ELF-1 (cell line): ENCODE data around the gene GPR137.

Source experiments
- DNase-seq: peaks from one replicate; pipeline ENCODE4 v3.0.0-alpha.2; 2016; ENCODE audit warnings: low read depth, low spot score

GPR137 gene

DNA sequence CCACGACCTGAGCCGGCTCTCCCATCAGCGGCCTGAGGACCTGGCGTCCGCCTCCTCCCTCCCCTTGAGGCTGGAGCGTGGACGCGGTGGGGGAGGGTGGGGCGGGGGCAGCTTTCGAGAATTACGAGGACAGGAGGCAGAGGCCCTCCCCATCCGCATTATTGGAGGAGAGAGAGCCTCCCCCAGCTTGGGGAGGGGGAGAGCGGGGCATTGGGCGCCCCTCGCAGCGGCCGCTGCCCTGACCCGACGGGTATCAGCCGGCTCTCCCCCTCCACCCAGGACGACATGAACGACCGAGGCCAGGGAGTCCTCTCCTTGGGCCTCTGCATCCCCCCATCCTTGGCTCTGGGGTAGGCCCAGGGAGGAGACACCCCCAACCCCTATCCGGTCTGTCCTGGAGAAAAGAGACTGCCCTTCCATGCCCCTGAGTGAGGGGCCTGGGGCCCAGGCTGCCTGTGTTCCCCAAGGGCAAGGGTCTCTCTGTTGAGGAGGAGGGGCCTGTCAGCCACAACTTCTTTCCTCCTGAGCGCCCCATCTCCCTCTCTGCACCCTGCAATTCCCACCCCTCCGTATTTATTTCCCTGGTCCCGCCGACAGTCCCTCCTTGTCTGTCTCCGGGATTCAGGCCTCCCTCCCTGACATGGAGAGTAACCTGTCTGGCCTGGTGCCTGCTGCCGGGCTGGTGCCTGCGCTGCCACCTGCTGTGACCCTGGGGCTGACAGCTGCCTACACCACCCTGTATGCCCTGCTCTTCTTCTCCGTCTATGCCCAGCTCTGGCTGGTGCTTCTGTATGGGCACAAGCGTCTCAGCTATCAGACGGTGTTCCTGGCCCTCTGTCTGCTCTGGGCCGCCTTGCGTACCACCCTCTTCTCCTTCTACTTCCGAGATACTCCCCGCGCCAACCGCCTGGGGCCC is 495 bp downstream of the GPR137 start:
- no peak for DNase-seq

DNA sequence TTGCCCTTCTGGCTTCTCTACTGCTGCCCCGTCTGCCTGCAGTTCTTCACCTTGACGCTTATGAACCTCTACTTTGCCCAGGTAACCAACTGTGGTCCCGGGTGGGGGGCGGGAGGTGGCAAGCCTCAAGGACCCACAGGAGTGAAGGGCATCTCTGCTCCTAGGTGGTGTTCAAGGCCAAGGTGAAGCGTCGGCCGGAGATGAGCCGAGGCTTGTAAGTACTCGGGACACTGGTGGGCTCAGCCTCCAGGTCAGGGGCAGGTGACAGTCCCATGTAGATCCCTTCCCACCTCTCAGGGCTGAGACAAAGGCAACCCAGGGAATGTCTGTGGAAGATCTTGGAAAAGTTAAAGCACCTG is 1.1 kb downstream of the GPR137 start:
- no peak for DNase-seq

DNA sequence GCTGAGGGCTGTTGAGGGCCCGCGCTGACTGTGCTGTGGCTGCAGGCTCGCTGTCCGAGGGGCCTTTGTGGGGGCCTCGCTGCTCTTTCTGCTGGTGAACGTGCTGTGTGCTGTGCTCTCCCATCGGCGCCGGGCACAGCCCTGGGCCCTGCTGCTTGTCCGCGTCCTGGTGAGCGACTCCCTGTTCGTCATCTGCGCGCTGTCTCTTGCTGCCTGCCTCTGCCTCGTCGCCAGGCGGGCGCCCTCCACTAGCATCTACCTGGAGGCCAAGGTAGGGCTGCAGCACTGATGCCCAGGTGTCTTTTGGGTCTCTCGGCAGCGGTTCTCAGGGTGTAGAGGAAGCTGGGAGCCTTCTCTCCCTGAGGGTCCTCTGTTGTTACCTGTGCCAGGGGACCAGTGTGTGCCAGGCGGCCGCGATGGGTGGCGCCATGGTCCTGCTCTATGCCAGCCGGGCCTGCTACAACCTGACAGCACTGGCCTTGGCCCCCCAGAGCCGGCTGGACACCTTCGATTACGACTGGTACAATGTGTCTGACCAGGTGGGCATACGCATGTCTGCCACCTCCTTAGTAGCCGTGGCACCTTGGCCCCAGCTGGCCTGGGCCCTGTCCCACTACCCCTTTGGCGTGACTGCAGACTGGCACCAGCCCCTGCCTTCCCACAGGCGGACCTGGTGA is 2.2 kb downstream of the GPR137 start:
- no peak for DNase-seq

DNA sequence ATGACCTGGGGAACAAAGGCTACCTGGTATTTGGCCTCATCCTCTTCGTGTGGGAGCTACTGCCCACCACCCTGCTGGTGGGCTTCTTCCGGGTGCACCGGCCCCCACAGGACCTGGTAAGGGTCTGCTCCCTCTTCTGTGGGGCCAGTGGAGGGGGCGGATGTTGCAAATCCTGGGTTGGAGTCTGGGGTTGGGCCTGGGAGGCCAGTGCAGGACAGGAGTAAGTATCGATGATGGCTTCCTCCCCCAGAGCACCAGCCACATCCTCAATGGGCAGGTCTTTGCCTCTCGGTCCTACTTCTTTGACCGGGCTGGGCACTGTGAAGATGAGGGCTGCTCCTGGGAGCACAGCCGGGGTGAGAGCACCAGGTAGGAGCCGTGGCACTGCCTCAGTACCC is 2.7 kb downstream of the GPR137 start:
- DNase-seq: no peak

DNA sequence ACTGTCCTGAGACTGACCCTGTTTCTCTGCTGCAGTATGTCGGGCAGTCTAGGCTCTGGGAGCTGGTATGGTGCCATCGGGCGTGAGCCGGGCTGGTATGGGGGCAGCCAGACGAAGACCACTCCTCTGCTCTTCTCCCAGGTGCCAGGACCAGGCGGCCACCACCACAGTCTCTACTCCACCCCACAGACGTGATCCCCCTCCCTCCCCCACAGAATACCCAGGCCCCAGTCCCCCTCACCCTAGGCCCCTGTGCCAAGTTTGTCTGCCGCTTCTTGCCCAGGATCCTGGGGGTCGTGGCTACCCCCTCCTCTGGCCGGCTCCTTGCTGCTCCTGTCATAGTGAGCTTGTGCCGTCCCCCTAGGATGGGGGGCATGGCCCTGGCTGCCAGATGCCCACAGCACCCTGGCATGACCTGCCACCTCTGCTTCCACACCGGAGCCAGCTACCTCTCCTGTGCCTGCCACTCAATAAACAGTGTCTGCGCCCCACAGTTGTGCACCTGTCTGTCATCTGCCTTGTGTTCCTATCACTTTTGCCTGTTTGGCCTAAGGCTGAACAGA is 3.4 kb downstream of the GPR137 start:
- no peak for DNase-seq

DNA sequence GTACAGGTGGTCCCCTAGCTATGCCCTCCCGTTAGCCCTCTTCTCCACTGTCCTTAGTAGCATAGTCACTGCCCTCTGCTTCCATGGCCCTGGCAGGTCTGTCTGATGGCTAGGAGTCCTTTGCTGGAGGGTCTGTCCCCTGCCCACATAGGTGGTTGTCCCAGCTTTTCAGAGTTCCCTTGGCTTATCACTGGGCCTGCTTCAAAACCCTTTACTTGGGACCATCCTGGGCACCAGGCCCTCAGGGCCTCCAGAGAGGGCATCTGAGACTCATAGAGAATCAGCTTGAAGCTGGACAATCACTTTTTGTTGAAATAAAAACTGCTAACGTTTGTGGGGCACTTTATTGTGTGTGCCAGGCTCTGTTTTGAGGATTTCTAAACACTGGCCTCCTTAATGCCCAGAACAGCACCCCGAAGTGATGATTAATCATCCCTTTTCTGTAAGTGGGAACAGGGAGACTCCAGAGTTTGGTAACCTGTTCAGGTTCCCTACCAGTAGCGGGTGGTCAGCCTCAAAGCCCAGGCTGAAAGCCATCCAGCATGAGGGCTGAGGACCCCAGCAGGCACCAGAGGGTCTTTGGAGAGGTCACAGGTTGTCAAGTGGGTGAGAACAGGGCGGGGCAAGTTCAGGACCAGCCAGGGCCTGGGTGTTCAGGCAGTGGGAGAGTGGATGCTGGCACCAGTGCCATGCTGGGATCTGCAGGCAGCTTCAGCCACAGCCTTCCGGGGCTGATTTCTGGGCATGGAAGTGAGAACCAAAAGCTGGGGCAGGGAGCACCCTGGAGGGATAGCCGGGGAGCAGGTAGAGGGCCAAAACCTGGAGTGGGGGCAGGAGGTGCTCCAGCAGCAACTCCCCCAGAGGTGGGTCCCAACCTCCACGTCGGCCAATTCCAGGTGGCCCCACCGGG is 5.0 kb downstream of the GPR137 start:
- DNase-seq: no peak

DNA sequence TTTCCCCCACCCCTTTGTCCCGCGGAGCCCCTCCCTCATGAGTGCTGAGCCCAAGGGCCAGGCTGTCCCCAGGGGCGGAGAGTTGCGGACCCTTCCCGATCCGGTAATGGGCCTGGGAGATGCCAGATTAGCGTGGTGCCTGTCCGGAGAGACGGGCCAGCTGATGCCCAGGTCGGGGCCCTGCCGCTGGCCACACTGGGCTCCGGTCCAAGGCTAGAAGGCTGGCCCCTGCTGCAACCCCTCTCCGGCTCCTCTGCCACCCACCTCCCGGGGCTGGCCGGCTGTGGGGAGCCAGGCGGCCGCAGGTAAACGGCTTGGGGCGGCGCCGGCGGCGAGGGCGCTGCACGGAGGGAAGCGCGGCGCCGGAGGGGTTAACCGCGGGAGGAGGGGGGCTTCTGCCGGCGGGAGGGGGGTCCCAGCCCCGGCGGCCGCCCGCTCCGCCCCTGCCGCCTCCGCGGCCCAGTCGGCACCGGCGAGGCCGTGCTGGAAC is 5.7 kb downstream of the GPR137 start, which contains the start of gene KCNK4:
KCNK4 (plus strand) TSS at position 41 of the 490 bp plus-strand sequence. CDS start 1,717 bp downstream, outside the sequence.
- no peak for DNase-seq

DNA sequence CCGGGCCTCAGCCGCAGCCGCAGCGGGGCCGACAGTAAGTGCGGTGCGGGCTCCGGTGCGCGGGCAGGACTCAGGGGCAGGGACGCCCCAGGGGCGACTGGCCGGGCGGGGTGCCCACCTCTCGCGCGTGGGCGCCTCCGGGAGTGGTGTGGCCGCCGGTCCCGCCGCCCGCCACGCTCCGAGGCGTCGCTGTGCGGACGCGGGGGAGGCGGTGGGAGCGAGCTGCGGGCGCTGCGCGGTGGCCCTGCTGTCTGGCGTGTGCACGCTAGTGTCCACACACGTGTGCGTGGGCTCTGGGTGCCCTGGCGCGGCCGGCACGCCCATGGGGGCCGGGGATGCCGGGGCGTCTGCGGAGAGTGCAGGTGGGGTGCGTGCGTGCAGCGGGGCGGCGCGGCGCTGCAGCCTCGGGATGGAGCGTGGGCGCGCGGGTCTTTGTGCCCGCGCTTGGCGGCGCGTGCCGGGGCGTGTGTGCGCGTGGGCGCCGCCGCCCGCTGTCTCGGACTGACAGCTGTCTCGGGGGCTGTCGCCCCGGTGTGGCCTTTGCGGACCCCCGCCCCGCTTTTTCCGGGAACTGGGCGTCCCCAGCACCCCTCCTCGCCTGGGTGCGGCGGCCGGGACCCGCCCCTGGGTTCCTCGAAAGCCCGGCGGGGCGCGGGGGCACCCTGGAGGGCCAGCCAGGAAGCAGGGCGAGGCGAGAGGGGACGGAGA is 6.3 kb downstream of the GPR137 start:
- DNase-seq: no peak

DNA sequence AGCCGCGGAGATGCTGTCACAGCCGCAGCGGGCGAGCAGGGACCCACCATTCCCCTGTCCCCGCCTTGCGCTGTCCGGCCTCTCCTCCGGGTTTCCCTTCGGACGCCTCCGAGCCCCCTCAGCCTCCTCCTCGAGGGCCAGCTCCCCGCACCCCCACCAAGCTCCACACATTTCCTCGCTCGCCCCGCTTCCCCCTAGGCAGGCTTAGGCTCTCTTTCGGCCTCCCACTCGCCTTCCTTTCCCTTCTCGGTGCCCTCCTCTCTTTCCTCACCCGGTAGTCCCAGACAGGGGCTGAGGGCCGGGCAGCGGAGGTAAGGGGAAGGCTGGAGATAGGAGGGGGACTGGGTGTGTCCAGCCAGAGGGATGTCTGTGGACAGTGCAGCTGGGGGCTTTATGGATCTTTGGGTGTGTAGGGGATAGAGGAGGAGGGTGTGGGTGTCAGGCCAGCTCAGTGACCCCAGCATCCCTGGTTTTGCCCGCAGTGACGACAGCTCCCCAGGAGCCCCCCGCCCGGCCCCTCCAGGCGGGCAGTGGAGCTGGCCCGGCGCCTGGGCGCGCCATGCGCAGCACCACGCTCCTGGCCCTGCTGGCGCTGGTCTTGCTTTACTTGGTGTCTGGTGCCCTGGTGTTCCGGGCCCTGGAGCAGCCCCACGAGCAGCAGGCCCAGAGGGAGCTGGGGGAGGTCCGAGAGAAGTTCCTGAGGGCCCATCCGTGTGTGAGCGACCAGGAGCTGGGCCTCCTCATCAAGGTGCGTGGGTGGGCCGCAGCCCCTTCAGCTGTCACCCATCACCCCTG is 7.0 kb downstream of the GPR137 start:
- no peak for DNase-seq

DNA sequence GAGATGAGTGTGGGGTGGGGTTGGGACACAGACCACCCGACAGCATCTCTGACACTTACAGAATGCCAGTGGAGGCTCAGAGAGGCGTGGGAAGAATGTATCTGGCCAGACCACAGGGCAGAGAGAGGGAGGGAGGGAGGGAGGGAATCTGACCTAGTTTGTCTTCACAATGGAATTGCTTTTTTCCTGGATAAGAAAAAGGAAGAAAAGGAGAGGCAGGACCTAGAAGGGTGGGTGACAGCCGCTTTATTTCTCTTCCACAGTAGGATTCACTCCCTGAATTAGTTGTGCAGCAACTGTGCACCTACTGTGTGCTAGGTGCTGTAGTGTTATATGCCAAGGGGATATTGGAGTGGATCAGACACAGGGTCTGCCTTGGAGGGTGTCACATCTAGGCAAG is 9.1 kb downstream of the GPR137 start:
- DNase-seq: no peak

DNA sequence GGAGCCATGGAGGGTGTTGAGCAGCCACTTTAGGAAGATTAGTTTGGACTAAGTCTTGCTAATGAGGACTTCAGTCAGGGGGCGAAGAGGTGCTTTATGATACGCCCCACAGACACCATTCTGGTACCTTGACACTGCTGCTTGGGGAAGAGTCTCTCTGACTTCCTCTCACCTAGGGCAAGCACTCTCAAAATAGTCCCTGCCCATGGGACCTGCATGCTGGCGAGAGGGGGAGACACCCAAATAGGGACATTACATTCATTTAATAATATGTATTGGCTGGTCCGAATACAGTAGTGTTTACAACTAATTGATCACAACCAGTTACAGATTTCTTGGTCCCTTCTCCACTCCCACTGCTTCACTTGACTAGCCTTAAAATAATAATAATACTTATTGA is 10.1 kb downstream of the GPR137 start:
- no peak for DNase-seq

DNA sequence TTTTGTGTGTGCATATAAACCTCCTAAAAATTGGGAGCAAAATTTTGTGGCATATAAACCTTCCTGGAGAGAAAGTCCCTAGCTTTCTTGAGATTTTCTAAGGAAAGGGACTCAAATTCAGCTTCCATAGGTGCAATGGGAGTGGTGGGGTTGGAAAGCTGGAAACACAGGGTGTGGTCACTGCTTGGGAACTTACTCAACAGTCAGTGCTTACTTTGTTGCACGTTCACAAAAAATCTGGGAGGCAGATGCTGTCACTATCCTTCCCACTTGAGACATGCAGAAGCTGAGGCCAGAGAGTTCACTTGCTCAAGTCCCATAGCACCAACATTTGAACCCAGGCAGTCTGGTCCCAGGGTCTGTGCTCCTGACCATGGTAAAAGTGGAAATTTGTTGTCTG is 10.6 kb downstream of the GPR137 start:
- no peak for DNase-seq

DNA sequence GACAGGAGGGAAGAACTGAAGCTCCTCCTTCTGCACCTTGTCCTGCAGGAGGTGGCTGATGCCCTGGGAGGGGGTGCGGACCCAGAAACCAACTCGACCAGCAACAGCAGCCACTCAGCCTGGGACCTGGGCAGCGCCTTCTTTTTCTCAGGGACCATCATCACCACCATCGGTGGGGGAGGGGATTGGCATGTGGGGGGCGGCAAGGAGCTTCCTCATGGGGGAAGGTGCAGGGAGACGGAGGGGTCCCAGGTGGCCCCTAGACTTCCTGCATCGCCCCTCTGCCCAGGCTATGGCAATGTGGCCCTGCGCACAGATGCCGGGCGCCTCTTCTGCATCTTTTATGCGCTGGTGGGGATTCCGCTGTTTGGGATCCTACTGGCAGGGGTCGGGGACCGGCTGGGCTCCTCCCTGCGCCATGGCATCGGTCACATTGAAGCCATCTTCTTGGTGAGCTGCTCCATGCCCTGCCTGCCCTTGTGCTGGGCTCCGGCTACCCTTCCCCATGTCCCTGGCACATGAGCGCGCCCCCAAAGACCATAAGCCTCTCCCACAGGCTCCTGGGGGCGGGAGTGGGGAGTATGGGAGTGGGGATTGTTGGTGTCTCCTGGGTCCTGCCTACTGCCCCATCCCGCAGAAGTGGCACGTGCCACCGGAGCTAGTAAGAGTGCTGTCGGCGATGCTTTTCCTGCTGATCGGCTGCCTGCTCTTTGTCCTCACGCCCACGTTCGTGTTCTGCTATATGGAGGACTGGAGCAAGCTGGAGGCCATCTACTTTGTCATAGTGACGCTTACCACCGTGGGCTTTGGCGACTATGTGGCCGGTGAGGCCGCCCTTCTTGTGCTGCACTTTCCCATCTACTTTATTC is 11.4 kb downstream of the GPR137 start:
- DNase-seq: no peak

DNA sequence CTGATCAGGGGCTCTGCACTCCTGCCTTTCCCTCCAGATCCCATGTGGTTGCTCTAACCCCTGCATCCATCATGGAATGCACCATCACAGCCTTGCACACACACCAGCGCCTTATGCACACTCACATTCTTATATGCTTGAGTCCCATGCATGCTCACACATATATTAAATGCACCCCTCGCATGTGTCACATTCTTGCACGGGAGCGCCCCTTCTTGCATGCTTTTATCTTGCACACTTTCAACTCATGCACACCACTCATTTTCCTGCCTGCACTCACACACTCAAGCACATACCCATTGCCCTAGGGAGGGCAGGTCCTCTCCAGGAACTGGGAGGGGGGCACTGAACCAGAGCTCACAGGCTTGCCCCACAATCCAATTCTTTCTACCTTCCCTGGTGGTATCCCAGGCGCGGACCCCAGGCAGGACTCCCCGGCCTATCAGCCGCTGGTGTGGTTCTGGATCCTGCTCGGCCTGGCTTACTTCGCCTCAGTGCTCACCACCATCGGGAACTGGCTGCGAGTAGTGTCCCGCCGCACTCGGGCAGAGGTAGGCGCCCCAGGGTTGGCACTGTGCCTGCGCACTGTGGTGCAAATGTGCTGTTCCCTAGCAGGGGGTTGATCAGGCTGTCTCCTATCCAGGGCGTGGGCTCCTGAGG is 12.2 kb downstream of the GPR137 start:
- DNase-seq: no peak

DNA sequence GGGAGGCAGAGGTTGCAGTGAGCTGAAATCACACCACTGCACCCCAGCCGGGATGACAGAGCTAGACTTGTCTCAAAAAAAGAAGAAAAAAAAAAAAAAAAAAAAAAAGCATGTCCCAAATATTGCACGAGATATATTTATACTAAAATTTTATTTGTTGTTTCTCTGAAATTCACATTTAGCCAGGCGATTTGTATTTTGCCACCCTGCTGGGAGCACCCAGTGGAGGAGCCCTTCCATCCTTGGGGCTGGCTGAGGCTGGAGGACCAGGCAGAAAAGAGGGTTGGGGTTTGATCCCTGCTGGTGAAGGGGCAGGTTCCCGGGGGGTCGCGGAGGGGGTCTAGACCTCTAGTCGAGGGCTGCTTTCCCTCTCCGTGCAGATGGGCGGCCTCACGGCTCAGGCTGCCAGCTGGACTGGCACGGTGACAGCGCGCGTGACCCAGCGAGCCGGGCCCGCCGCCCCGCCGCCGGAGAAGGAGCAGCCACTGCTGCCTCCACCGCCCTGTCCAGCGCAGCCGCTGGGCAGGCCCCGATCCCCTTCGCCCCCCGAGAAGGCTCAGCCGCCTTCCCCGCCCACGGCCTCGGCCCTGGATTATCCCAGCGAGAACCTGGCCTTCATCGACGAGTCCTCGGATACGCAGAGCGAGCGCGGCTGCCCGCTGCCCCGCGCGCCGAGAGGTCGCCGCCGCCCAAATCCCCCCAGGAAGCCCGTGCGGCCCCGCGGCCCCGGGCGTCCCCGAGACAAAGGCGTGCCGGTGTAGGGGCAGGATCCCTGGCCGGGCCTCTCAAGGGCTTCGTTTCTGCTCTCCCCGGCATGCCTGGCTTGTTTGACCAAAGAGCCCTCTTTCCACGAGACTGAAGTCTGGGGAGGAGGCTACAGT is 13.6 kb downstream of the GPR137 start:
- peak; percentile 20 for DNase-seq

DNA sequence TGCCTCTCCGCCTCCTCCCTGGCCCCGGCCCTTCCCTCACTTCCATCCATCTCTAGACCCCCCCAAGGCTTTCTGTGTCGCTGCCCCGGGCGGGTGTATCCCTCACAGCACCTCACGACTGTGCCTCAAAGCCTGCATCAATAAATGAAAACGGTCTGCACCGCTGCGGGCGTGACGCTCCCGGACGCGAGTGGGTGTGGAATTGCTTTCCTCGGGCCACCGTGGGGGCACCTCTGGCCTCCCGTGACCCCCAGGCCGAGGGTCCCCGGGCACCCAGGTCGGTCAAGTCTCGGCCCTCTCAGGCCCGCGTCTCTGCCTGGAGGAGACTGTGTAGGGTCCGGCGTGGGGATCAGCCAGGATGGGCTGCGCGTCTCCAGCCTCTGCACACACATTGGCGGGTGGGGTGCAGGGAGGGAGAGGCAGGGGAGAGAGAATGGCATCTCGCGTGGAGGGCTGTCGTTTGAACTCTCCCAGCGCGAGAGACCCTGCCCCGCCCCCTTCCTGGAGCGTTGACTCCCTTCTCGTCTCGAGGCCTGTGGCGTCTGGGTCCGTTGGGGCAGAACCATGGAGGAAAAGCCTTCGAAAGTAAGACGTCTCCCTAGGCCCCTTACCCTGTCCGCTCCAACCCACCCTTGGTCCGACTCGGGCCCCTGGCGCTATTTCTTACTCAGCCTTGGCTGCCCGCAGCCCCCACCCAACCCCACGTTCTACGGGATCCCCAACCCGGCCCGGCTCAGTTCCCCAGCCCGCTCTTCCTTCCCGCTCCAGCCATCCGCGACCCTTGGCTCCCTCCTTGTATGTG is 14.4 kb downstream of the GPR137 start, which contains the start of gene CATSPERZ:
CATSPERZ (plus strand) TSS at position 512 of the 802 bp plus-strand sequence; CDS start at position 565, 53 bp downstream.
- DNase-seq: no peak
